SK-N-SH treated with all-trans-retinoic acid at 6 μM for 48 hours (cell line): ENCODE measurements around the gene LYPD5.

Source experiments
- CREB5 ChIP-seq: fragments of 250-450 bp; sonication (Bioruptor Pico); IDR thresholded peaks from 2 replicates; pipeline ENCODE4 v1.5.1; 2020; ENCODE audit warnings: low read depth, mild to moderate bottlenecking, moderate library complexity
- ESRRG ChIP-seq: fragments of 250-450 bp; sonication (Bioruptor Pico); IDR thresholded peaks from 2 replicates; pipeline ENCODE4 v1.6.1; 2021; ENCODE audit warnings: mild to moderate bottlenecking
- TSHZ2 ChIP-seq: fragments of 250-450 bp; sonication (Bioruptor Pico); IDR thresholded peaks from 2 replicates; pipeline ENCODE4 v1.5.0; 2020; ENCODE audit warnings: mild to moderate bottlenecking, moderate library complexity

DNA sequence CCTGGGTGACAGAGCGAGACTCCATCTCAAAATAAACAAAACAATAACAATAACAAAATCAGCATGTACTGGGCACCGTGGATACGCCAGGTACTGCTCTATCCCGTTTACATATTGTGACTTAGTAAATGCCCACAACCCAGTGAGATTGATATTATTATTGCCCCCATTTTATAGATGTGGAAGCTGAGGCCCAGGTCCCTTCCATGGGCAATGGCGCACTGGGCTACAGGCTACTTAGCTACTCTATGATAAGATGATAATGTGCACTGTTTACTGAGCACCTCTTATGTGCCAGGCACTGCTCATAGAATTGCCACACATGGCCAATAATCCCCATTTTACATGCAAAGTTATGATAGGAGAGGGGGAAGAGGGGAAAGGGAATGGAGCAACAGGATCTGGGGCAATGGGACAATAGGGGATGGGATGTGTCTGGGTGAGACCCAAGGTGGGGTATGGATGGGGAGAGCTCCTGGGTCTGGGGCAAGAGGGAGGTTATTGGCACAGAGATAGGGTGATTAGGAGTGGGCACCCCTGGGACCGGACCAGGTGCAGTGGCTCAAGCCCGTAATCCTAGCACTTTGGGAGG lies 26.9 kb downstream of the LYPD5 start:
- TF ChIP-seq TSHZ2 = no peak
- no peak for TF ChIP-seq CREB5 (CRISPR knock-in tag)
- no peak for TF ChIP-seq ESRRG (CRISPR knock-in tag)
